Measurements from ENCODE around the gene PTRH1.

The PTRH1 gene

GRCh38 chr9:127716412-127716811 is 949 bp upstream of the PTRH1 start:
- no peak for TF ChIP-seq CTCF (conservative IDR thresholded peaks at IDR 0.05; ENCODE audit: low read length)
- peak overlapping the region; percentile 87 for H3K4me3 ChIP-seq (ENCODE audit: low read length)
- DNase-seq (ENCODE audit: low read depth) = no peak

- no peak for TF ChIP-seq CTCF (conservative IDR thresholded peaks at IDR 0.05; ENCODE audit: low read length)
- DNase-seq (ENCODE audit: low read depth) = no peak
- peak overlapping the region; percentile 87 for H3K4me3 ChIP-seq (ENCODE audit: low read length)
Observed at GRCh38 chr9:127714951-127715469, 453 bp downstream of the PTRH1 start.

GRCh38 chr9:127714020-127714750 is 1.3 kb downstream of the PTRH1 start:
- peak overlapping the region; percentile 87 for H3K4me3 ChIP-seq (ENCODE audit: low read length)
- DNase-seq (ENCODE audit: low read depth) = no peak
- no peak for TF ChIP-seq CTCF (conservative IDR thresholded peaks at IDR 0.05; ENCODE audit: low read length)

GRCh38 chr9:127712867-127713266 is 2.6 kb downstream of the PTRH1 start:
- no peak for TF ChIP-seq CTCF (conservative IDR thresholded peaks at IDR 0.05; ENCODE audit: low read length)
- no peak for DNase-seq (ENCODE audit: low read depth)
- no peak overlapping the region for H3K4me3 ChIP-seq (ENCODE audit: low read length)

- TF ChIP-seq CTCF (conservative IDR thresholded peaks at IDR 0.05; ENCODE audit: low read length) = no peak
- no peak for DNase-seq (ENCODE audit: low read depth)
- H3K4me3 ChIP-seq (ENCODE audit: low read length) = no peak overlapping the region
Observed at GRCh38 chr9:127712371-127712770, 3.1 kb downstream of the PTRH1 start.

- TF ChIP-seq CTCF (conservative IDR thresholded peaks at IDR 0.05; ENCODE audit: low read length) = no peak
- no peak overlapping the region for H3K4me3 ChIP-seq (ENCODE audit: low read length)
- DNase-seq (ENCODE audit: low read depth) = no peak
Observed at GRCh38 chr9:127711831-127712274, 3.6 kb downstream of the PTRH1 start.

- no peak overlapping the region for H3K4me3 ChIP-seq (ENCODE audit: low read length)
- DNase-seq (ENCODE audit: low read depth) = no peak
- no peak for TF ChIP-seq CTCF (conservative IDR thresholded peaks at IDR 0.05; ENCODE audit: low read length)
Observed at GRCh38 chr9:127711226-127711701, 4.2 kb downstream of the PTRH1 start.
